Tibial nerve (tissue), 4 donors: ENCODE measurements around the gene GGACT. TPM values are rescaled to one million over a fixed set of nuclear protein-coding genes. Genes with fewer than 3 reads are reported as not detected.

Source experiments
- DNase-seq, 2 donors: peaks; one replicate each; pipeline ENCODE4 v3.0.0-alpha.2; 2019; ENCODE audit warnings: low spot score in 2 of 2
- H3K27ac ChIP-seq, 4 donors: fragments of 200-600 bp; sonication (generic) in 3 of 4; one replicate each; pipeline ENCODE4 v1.5.1; 2017 to 2019; ENCODE audit warnings: mild to moderate bottlenecking in 1 of 4
- H3K27me3 ChIP-seq, 2 donors: fragments of 200-600 bp; sonication (generic) in 1 of 2; one replicate each; pipeline versions ENCODE4 v1.5.1 to v1.6.0; 2017 to 2019
- H3K36me3 ChIP-seq, 3 donors: fragments of 200-600 bp; sonication (generic); one replicate each; pipeline ENCODE4 v1.5.1; 2018 to 2019
- H3K4me1 ChIP-seq, 4 donors: fragments of 200-600 bp; sonication (generic) in 3 of 4; one replicate each; pipeline ENCODE4 v1.5.1; 2017 to 2019
- H3K4me3 ChIP-seq, 4 donors: fragments of 200-600 bp; sonication (generic) in 3 of 4; one replicate each; pipeline ENCODE4 v1.5.1; 2017 to 2019; ENCODE audit warnings: mild to moderate bottlenecking in 1 of 4, moderate library complexity in 1 of 4
- H3K9me3 ChIP-seq, 4 donors: fragments of 200-600 bp; sonication (generic) in 3 of 4; one replicate each; pipeline ENCODE4 v1.5.1; 2017 to 2019
- CTCF ChIP-seq, 5 experiments: fragments of 200-600 bp in 3 of 5; fragments of 450-650 bp in 2 of 5; sonication (generic) in 3 of 5; IDR thresholded peaks; one replicate each; pipeline ENCODE4 v1.5.1; 2016 to 2019; ENCODE audit warnings: antibody characterized with exemption in 5 of 5, mild to moderate bottlenecking in 3 of 5, moderate library complexity in 2 of 5
- EP300 ChIP-seq, 2 donors: sonication (generic); formaldehyde crosslinking; IDR thresholded peaks; one replicate each; pipeline ENCODE4 v1.6.1; 2017; ENCODE audit warnings: antibody characterized with exemption in 2 of 2, mild to moderate bottlenecking in 1 of 2
- POLR2A ChIP-seq, 2 donors: fragments of 450-650 bp; IDR thresholded peaks; one replicate each; pipeline ENCODE4 v1.6.1; 2017; ENCODE audit warnings: antibody characterized with exemption in 2 of 2, mild to moderate bottlenecking in 2 of 2, moderate library complexity in 2 of 2
- WGBS, 2 donors: methylation state at CpG; one replicate each; pipeline ENCODE4 v1.1.5; 2018; 5-methylcytosine and 5-hydroxymethylcytosine counted together
- total RNA-seq, 4 donors: library from RNA; depleted of rRNA; stranded (reverse); fragments of >200 nt; gene quantifications; one replicate each; pipeline ENCODE4 v1.1.0, GENCODE V29; 2016

Gene GGACT
- total RNA-seq, 4 donors from 2014 or later, result 2.4 to 5.2 (median 3.9) TPM

DNA sequence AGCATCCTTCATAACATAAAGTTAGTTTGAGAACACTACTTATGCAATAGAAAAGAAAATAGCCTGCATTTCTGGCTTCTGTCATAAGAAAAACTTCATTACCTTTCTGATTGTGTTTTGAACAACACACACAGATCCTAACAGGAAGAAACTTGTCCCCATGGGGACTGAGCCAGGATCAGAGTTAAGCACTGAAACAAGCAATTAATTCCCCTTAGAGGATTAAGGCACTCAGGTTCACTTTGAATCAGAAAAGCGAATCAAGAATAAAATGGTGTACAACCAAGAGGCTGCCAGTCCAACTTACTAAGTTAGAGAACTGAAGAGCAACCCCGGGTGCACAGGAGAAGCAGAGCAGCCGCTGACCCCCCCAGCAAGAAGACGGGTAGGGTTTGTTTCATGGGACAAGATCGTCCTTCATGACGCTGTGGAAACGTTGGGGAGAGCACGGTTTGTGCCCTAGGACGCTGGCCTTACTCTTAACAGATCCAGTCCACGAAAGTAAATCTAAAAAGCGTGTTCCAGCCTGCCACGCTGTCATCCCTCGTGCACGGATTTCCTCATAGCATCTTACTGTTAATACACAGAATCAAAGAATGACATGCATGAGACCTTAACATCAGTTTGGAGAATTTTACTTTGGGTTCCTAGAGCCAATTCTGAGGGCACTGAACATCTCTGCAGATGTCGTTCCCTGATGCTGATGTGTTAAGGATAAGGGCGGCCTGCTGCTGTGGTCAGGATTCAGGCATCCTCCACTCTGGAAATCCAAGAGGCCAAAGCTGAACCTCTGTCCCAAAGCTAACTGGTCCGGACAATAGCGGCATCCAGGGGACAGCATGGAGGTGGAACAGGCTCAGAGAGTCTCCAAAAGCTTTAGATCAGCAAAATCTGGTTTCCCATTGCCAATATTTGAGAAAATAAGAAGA is 46.4 kb downstream of the GGACT start:
- peaks cover 0 to 16% (median 0%) of the 10 kb centered on the region in 3 donors for H3K36me3 ChIP-seq
- DNase-seq, result no peak
- H3K4me1 ChIP-seq, result peaks cover 0 to 14% (median 0%) of the 10 kb centered on the region in 4 donors
- H3K27ac ChIP-seq, result no peak overlapping the region
- H3K27me3 ChIP-seq, result no peaks in the 10 kb centered on the region
- H3K4me3 ChIP-seq, result no peak overlapping the region
- no peaks in the 10 kb centered on the region for H3K9me3 ChIP-seq
- TF ChIP-seq POLR2A (IDR thresholded peaks at IDR 0.05), result no peak
- TF ChIP-seq CTCF (IDR thresholded peaks at IDR 0.05), result no peak
- no peak for TF ChIP-seq EP300 (IDR thresholded peaks at IDR 0.05)
- 93 to 95% methylated on average over 18 of the region's 18 CpGs for WGBS, 2 donors

- Histone ChIP-seq H3K9me3 (no peaks in the 10 kb centered on the region), H3K4me1 (peaks cover 0 to 18% (median 0%) of the 10 kb centered on the region in 4 donors), H3K27me3 (no peaks in the 10 kb centered on the region), H3K27ac (no peak overlapping the region), H3K4me3 (no peak overlapping the region), H3K36me3 (peaks cover 0 to 16% (median 0%) of the 10 kb centered on the region in 3 donors)
- no peak for DNase-seq
- WGBS, 2 donors, result 87 to 92% methylated on average over 3 of the region's 3 CpGs
- TF ChIP-seq EP300 (IDR thresholded peaks at IDR 0.05) (no peak), CTCF (IDR thresholded peaks at IDR 0.05) (no peak), POLR2A (IDR thresholded peaks at IDR 0.05) (no peak)
These were observed 48.0 kb downstream of the GGACT start for GRCh38 chr13:100540621-100541020.

- no peaks in the 10 kb centered on the region for H3K9me3 ChIP-seq
- WGBS, 2 donors, result 92 to 97% methylated on average over 5 of the region's 5 CpGs
- H3K4me3 ChIP-seq, result no peak overlapping the region
- H3K27me3 ChIP-seq, result no peaks in the 10 kb centered on the region
- peaks cover 0 to 18% (median 0%) of the 10 kb centered on the region in 4 donors for H3K4me1 ChIP-seq
- H3K27ac ChIP-seq, result no peak overlapping the region
- DNase-seq, result no peak
- H3K36me3 ChIP-seq, result peaks cover 0 to 32% (median 0%) of the 10 kb centered on the region in 3 donors
- TF ChIP-seq EP300 (IDR thresholded peaks at IDR 0.05), result no peak
These were observed 50.6 kb downstream of the GGACT start for GRCh38 chr13:100537951-100538462.

GRCh38 chr13:100537486-100537885 is 51.1 kb downstream of the GGACT start:
- Histone ChIP-seq H3K4me3 (no peak overlapping the region), H3K4me1 (peaks cover 0 to 13% (median 0%) of the 10 kb centered on the region in 4 donors), H3K27ac (no peak overlapping the region), H3K36me3 (peaks cover 0 to 38% (median 0%) of the 10 kb centered on the region in 3 donors), H3K9me3 (peaks cover 0 to 1% (median 0%) of the 10 kb centered on the region in 4 donors), H3K27me3 (no peaks in the 10 kb centered on the region)
- TF ChIP-seq POLR2A (IDR thresholded peaks at IDR 0.05), result no peak
- TF ChIP-seq EP300 (IDR thresholded peaks at IDR 0.05), result no peak
- TF ChIP-seq CTCF (IDR thresholded peaks at IDR 0.05), result no peak
- 95 to 97% methylated on average over 9 of the region's 9 CpGs for WGBS, 2 donors
- no peak for DNase-seq

- DNase-seq, result no peak
- H3K4me1 ChIP-seq, result peaks cover 0 to 12% (median 0%) of the 10 kb centered on the region in 4 donors
- TF ChIP-seq CTCF (IDR thresholded peaks at IDR 0.05), result no peak
- TF ChIP-seq POLR2A (IDR thresholded peaks at IDR 0.05), result no peak
- TF ChIP-seq EP300 (IDR thresholded peaks at IDR 0.05), result no peak
- peaks cover 0 to 45% (median 0%) of the 10 kb centered on the region in 3 donors for H3K36me3 ChIP-seq
- H3K9me3 ChIP-seq, result peaks cover 0 to 7% (median 0%) of the 10 kb centered on the region in 4 donors
- WGBS, 2 donors, result 92 to 94% methylated on average over 13 of the region's 13 CpGs
- no peak overlapping the region for H3K27ac ChIP-seq
- no peaks in the 10 kb centered on the region for H3K27me3 ChIP-seq
- no peak overlapping the region for H3K4me3 ChIP-seq
These were observed 51.9 kb downstream of the GGACT start for GRCh38 chr13:100536643-100537180.
